Measurements from ENCODE around the gene ADAMTS19.

GRCh38 chr5:129591508-129592160 lies 131.5 kb downstream of the ADAMTS19 start:
- TF ChIP-seq EZH2phosphoT487 (IDR thresholded peaks at IDR 0.05; ENCODE audit: insufficient read depth, low read depth) (no peak), EZH2 (IDR thresholded peaks at IDR 0.05; ENCODE audit: insufficient read depth, poor library complexity, severe bottlenecking) (no peak)
